ENCODE data around the gene LRRN4.

LRRN4 gene

GRCh38 chr20:6029538-6029937 is 24.3 kb downstream of the LRRN4 start:
- DNase-seq: no peak

GRCh38 chr20:6028818-6029217 is 25.0 kb downstream of the LRRN4 start:
- no peak for DNase-seq

GRCh38 chr20:6026051-6026450 is 27.8 kb downstream of the LRRN4 start:
- peak; percentile 86 for DNase-seq

- no peak for DNase-seq
Measured at GRCh38 chr20:6024768-6025167, 29.1 kb downstream of the LRRN4 start.

- no peak for DNase-seq
Measured at GRCh38 chr20:6017880-6018279, 36.0 kb downstream of the LRRN4 start.

- DNase-seq: no peak
Measured at GRCh38 chr20:6017467-6017866, 36.4 kb downstream of the LRRN4 start.

- DNase-seq: no peak
Measured at GRCh38 chr20:6014957-6015356, 38.9 kb downstream of the LRRN4 start.

- DNase-seq: no peak
Measured at GRCh38 chr20:6014017-6014416, 39.8 kb downstream of the LRRN4 start.

GRCh38 chr20:6012179-6012578 is 41.7 kb downstream of the LRRN4 start:
- no peak for DNase-seq

- no peak for DNase-seq
Measured at GRCh38 chr20:6008254-6008653, 45.6 kb downstream of the LRRN4 start.

- DNase-seq: no peak
Measured at GRCh38 chr20:6007529-6008103, 46.2 kb downstream of the LRRN4 start.

GRCh38 chr20:6007094-6007528 is 46.7 kb downstream of the LRRN4 start:
- peak; percentile 21 for DNase-seq

- no peak for DNase-seq
Measured at GRCh38 chr20:6006603-6006949, 47.3 kb downstream of the LRRN4 start.

- no peak for DNase-seq
Measured at GRCh38 chr20:6000871-6001270, 53.0 kb downstream of the LRRN4 start.

- DNase-seq: no peak
Measured at GRCh38 chr20:5999783-6000182, 54.1 kb downstream of the LRRN4 start.

GRCh38 chr20:5996765-5997164 is 57.1 kb downstream of the LRRN4 start:
- DNase-seq: no peak

- DNase-seq: no peak
Measured at GRCh38 chr20:5991623-5992441, 62.0 kb downstream of the LRRN4 start.

- no peak for DNase-seq
Measured at GRCh38 chr20:5990946-5991345, 62.9 kb downstream of the LRRN4 start.

Data from NCI-H82 (cell line).